ENCODE measurements around the gene SEMA4F. TPM values are rescaled to one million over a fixed set of nuclear protein-coding genes. Genes with fewer than 3 reads are reported as not detected.

The SEMA4F gene
- total RNA-seq, 1 donor from 2014 or later: 17.4 TPM

GRCh38 chr2:74702001-74702715 lies 48.1 kb downstream of the SEMA4F start:
- Mint-ChIP-seq H3K27ac (ENCODE audit: unreplicated experiment) (no peak overlapping the region), H3K4me3 (ENCODE audit: unreplicated experiment) (no peak overlapping the region), H3K36me3 (ENCODE audit: low read depth) (no peaks in the 10 kb centered on the region), H3K9me3 (ENCODE audit: low read depth) (no peaks in the 10 kb centered on the region), H3K27me3 (ENCODE audit: low read depth) (peaks cover 16% of the 10 kb centered on the region), H3K4me1 (ENCODE audit: low read depth) (no peaks in the 10 kb centered on the region)
- TF ChIP-seq CTCF (IDR thresholded peaks at IDR 0.05): no peak
- no peak for DNase-seq (ENCODE audit: low spot score)

DNA sequence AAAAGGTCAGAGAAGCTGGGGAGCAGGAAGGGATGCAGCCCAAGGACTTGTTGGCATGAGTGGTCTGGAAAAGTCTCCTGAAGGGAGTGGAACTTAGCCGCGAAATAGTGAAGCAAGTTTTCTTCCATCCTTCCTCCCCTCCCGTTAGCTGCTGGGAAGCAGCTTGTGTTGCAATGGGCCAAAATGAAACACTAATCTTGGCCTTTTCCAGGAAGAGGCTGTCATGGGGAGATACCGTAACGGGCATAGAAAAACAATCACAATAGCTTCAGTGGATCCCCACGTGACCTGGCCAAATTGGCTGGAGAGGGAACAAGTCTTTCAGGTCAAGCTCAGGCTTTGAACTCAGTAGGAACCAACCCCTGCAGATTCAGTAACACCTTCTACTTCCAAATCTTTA lies 49.3 kb downstream of the SEMA4F start:
- Mint-ChIP-seq H3K4me1 (ENCODE audit: low read depth) (no peaks in the 10 kb centered on the region), H3K27ac (ENCODE audit: unreplicated experiment) (no peak overlapping the region), H3K27me3 (ENCODE audit: low read depth) (peaks cover 16% of the 10 kb centered on the region), H3K36me3 (ENCODE audit: low read depth) (no peaks in the 10 kb centered on the region), H3K4me3 (ENCODE audit: unreplicated experiment) (no peak overlapping the region), H3K9me3 (ENCODE audit: low read depth) (no peaks in the 10 kb centered on the region)
- no peak for DNase-seq (ENCODE audit: low spot score)
- no peak for TF ChIP-seq CTCF (IDR thresholded peaks at IDR 0.05)

GRCh38 chr2:74704216-74704615 lies 50.2 kb downstream of the SEMA4F start:
- Mint-ChIP-seq H3K27ac (ENCODE audit: unreplicated experiment) (no peak overlapping the region), H3K4me1 (ENCODE audit: low read depth) (peaks cover 7% of the 10 kb centered on the region), H3K27me3 (ENCODE audit: low read depth) (peaks cover 16% of the 10 kb centered on the region), H3K9me3 (ENCODE audit: low read depth) (no peaks in the 10 kb centered on the region), H3K4me3 (ENCODE audit: unreplicated experiment) (no peak overlapping the region), H3K36me3 (ENCODE audit: low read depth) (no peaks in the 10 kb centered on the region)
- TF ChIP-seq CTCF (IDR thresholded peaks at IDR 0.05): no peak
- no peak for DNase-seq (ENCODE audit: low spot score)

- TF ChIP-seq CTCF (IDR thresholded peaks at IDR 0.05): no peak
- Mint-ChIP-seq H3K4me1 (ENCODE audit: low read depth) (peaks cover 7% of the 10 kb centered on the region), H3K9me3 (ENCODE audit: low read depth) (no peaks in the 10 kb centered on the region), H3K27ac (ENCODE audit: unreplicated experiment) (no peak overlapping the region), H3K4me3 (ENCODE audit: unreplicated experiment) (no peak overlapping the region), H3K27me3 (ENCODE audit: low read depth) (peaks cover 2% of the 10 kb centered on the region), H3K36me3 (ENCODE audit: low read depth) (no peaks in the 10 kb centered on the region)
- DNase-seq (ENCODE audit: low spot score): no peak
Observed at GRCh38 chr2:74706741-74707140, 52.7 kb downstream of the SEMA4F start.

DNA sequence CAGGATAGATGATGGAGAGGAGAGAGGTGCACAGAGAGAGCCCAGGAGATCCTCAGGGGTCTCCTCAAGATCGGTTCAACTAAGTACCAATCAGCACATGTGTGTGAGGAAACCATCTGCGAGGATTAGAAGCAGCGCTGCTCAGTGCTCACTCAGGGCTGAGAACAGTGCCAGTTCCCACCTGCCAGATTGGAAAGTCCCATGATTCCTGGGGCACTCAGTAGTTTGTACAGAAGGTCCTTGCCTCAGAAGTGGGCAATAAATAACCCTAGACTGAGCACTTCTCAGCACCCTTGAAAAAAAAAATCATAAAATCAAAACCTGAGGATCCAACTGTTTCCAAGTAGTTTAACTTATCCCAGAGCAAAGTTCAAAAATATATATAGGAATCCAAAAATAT lies 53.8 kb downstream of the SEMA4F start:
- Mint-ChIP-seq H3K27me3 (ENCODE audit: low read depth) (no peaks in the 10 kb centered on the region), H3K4me3 (ENCODE audit: unreplicated experiment) (no peak overlapping the region), H3K4me1 (ENCODE audit: low read depth) (peaks cover 7% of the 10 kb centered on the region), H3K36me3 (ENCODE audit: low read depth) (no peaks in the 10 kb centered on the region), H3K27ac (ENCODE audit: unreplicated experiment) (no peak overlapping the region), H3K9me3 (ENCODE audit: low read depth) (no peaks in the 10 kb centered on the region)
- TF ChIP-seq CTCF (IDR thresholded peaks at IDR 0.05): no peak
- DNase-seq (ENCODE audit: low spot score): no peak

Data from chondrocyte (in vitro differentiated cells).